GM12801 (cell line): ENCODE results near the gene HIGD1C.

Source experiments
- CTCF ChIP-seq: IDR thresholded peaks from one replicate; pipeline ENCODE4 v1.5.1; 2011; ENCODE audit warnings: control low read depth; ENCODE audit not compliant: insufficient read length; ENCODE audit errors: extremely low read depth

Gene HIGD1C

GRCh38 chr12:50984586-50985298 is 32.4 kb downstream of the HIGD1C start:
- TF ChIP-seq CTCF: no peak

DNA sequence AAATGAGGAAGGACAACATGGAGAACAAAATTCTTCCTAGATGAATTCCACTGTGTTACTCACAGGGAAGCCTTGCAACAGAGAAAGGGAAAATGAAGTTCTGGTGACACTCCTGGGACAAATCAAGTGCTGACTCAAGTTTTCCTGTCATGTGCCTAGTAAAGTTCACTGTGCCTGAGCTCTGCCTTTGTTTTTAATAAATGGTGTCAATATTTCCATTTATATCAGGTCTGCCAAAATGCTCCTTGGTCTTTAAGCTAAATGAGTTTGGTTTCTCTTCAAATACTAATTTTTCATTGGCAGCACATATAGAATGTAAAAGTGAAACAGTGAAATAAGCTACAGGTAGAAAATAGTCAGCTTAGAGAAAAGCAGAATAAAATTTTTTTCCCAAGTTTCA is 33.0 kb downstream of the HIGD1C start:
- TF ChIP-seq CTCF: no peak

DNA sequence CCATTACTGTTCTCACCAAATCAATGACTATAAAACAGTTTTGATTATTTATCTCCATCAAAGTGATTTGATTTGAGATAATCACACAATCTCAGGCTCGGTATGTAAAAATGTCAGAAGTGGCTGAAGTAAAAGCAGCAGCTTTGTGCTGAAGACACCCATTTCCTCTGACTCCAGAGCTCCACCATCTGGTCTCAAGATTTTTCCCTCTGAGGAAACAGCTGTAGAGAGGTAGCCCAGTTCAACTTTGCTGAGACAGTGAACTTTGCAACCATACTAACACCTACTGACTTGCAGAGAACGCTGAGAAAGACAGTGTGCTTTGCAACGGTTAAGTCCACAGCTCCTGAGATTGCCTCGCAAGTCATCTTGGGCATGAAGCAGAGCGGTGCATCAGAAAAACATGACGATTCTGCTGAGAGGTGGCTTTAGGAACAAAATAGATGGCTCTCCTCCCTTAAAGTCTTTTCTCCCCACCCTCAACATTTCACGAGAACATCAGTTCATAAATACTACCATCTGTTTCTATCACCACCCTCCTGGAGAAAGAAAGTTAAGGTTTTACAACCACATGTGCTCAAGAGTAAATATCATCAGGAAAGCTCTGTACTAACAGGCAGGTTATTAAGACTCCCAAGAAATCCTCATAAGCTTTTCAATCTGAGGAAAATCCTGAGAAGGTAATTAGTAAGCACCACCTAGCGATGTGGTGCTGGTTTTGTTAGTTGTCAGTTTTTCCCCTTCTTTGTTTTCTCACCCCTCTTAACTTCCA is 34.8 kb downstream of the HIGD1C start:
- TF ChIP-seq CTCF: no peak

- TF ChIP-seq CTCF: no peak
Measured at GRCh38 chr12:50988051-50988450, 35.7 kb downstream of the HIGD1C start.

DNA sequence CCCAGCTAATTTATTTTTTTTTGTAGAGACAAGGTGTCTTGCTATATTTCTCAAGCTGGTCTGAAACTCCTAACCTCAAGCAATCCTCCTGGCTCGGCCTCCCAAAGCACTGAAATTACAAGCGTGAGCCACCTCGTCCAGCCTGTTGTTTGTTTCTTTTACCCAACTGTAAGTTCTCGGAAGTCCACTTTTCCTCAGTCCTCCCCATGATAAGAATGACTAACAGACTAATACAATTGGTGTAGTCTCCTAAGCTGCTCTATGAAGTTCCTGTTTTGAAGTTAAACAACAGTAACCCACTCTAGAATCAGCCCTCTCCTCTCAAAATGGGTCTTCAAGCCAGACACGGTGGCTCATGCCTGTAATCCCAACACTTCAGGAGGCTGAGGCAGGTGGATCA is 36.5 kb downstream of the HIGD1C start:
- TF ChIP-seq CTCF: no peak

DNA sequence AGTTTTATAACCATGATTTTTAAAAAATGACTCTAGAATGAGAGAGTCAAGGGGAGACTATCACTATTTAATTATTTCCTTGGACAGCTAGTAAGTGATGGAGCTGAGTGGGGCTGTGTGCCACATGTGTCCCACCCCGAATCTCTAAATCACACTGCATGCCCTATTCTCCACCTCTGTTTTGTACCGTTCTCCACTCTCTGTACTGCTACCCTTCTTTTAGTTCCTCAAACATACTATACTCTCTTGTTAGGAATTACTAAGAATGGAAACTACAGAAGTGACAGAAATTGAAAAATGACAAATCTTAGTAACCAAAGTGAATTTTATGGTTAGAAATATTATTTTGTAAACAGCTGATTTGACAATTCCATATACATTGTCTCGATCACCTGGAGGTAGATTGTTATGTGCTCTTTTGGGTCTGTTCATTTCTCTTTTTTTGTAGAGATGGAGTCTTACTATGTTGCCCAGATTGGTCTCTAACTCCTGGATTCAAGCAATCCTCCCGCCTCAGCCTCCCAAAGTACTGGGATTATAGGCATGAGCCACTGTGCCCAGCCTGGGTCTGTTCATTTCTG is 37.9 kb downstream of the HIGD1C start:
- no peak for TF ChIP-seq CTCF

GRCh38 chr12:50990791-50991190 is 38.4 kb downstream of the HIGD1C start:
- TF ChIP-seq CTCF: no peak
